ENCODE measurements around the gene POLR3F.

- TF ChIP-seq POLR2A (IDR thresholded peaks at IDR 0.05) (no peak), CTCF (IDR thresholded peaks at IDR 0.05) (no peak)
Measured at GRCh38 chr20:18532626-18533025, 65.4 kb downstream of the POLR3F start.

Measured in vagina (tissue), 2 donors.